A549 (cell line): Measurements from ENCODE around the gene CYSLTR2. TPM values are rescaled to one million over a fixed set of nuclear protein-coding genes. Genes with fewer than 3 reads are reported as not detected.

Experiments
- ATAC-seq, 2 experiments: fragments of 200-7000 bp in 1 of 2; fragments of >200 bp in 1 of 2; cut with Nextera tagmentation in 1 of 2; cut with Tn5 transposase in 1 of 2; 3 replicates each; pipeline versions ENCODE4 v1.8.0 to v1.9.1; 2018 to 2020; ENCODE audit warnings: mild to moderate bottlenecking in 1 of 2, moderate library complexity in 1 of 2
- CTCF ChIA-PET: fragments of 300-600 bp; sonication (Branson Sonifier 250); formaldehyde crosslinking; extraction: SDS; loops from one replicate; lab custom pipeline; 2021; ENCODE audit warnings: antibody characterized with exemption, inconsistent platforms; lab: Yijun Ruan, JAX
- POLR2A ChIA-PET: fragments of 350-600 bp; formaldehyde crosslinking; extraction: SDS; loops from one replicate; lab custom pipeline; 2021; ENCODE audit warnings: antibody characterized with exemption, inconsistent platforms; lab: Yijun Ruan, JAX
- DNase-seq, 2 experiments: peaks; one replicate each; pipeline versions ENCODE4 v3.0.0 to v3.0.0-alpha.2; 2011 to 2016; ENCODE audit warnings: low read depth in 1 of 2, low spot score in 1 of 2
- FAIRE-seq: peaks from 2 replicates; lab custom pipeline; 2011; peaks lifted over from hg19 to GRCh38; lab: Jason Lieb, UNC
- H3K27ac ChIP-seq, 2 experiments: fragments of >200 bp; sonication (Bioruptor Twin); formaldehyde crosslinking; 3 replicates each; pipeline ENCODE4 v1.5.1; 2016 to 2017
- H3K4me1 ChIP-seq: fragments of >200 bp; sonication (Bioruptor Twin); formaldehyde crosslinking; 3 replicates; pipeline ENCODE4 v1.6.1; 2016
- H3K4me2 ChIP-seq: fragments of >200 bp; sonication (Bioruptor Twin); formaldehyde crosslinking; 3 replicates; pipeline ENCODE4 v1.6.1; 2016
- H3K4me3 ChIP-seq: fragments of >200 bp; sonication (Bioruptor Twin); formaldehyde crosslinking; 3 replicates; pipeline ENCODE4 v1.5.1; 2016
- H3K9me3 ChIP-seq: fragments of >200 bp; sonication (Bioruptor Twin); formaldehyde crosslinking; 3 replicates; pipeline ENCODE4 v1.6.1; 2016
- ATOH8 ChIP-seq: fragments of 250-450 bp; sonication (Bioruptor Pico); IDR thresholded peaks from 2 replicates; pipeline ENCODE4 v1.5.0; 2020; ENCODE audit warnings: low read depth, mild to moderate bottlenecking, moderate library complexity
- BCL3 ChIP-seq: fragments of >200 bp; sonication (Bioruptor Twin); formaldehyde crosslinking; IDR thresholded peaks from 3 replicates; pipeline ENCODE4 v1.6.1; 2016
- CBX2 ChIP-seq: fragments of 200-600 bp; sonication (generic); IDR thresholded peaks from 2 replicates; pipeline ENCODE4 v1.6.1; 2016; ENCODE audit warnings: low read depth, mild to moderate bottlenecking, borderline replicate concordance
- CEBPB ChIP-seq, 2 experiments: fragments of >200 bp in 1 of 2; sonication (Bioruptor Twin) in 1 of 2; formaldehyde crosslinking in 1 of 2; IDR thresholded peaks; 2 replicates each; pipeline ENCODE4 v1.6.1; 2012 to 2016
- CHD4 ChIP-seq: fragments of 200-600 bp; sonication (generic); IDR thresholded peaks from 2 replicates; pipeline ENCODE4 v1.6.1; 2016; ENCODE audit warnings: antibody characterized with exemption, mild to moderate bottlenecking, borderline replicate concordance
- E2F6 ChIP-seq: IDR thresholded peaks from 2 replicates; pipeline ENCODE4 v1.6.1; 2012; ENCODE audit warnings: low read depth, borderline replicate concordance
- EHF ChIP-seq: fragments of 250-450 bp; sonication (Bioruptor Pico); IDR thresholded peaks from 2 replicates; pipeline ENCODE4 v1.5.0; 2020; ENCODE audit warnings: mild to moderate bottlenecking
- ELK1 ChIP-seq: fragments of 150-350 bp; IDR thresholded peaks from 2 replicates; pipeline ENCODE4 v1.6.1; 2014; ENCODE audit warnings: low read depth, mild to moderate bottlenecking, low read length
- FOSL2 ChIP-seq, 2 experiments: fragments of 450-650 bp in 1 of 2; fragments of >200 bp in 1 of 2; sonication (Bioruptor Twin) in 1 of 2; formaldehyde crosslinking; IDR thresholded peaks; 2 replicates each; pipeline versions ENCODE4 v1.5.0 to v1.6.1; 2016 to 2020; ENCODE audit warnings: mild to moderate bottlenecking in 1 of 2, moderate library complexity in 1 of 2
- GATA3 ChIP-seq: IDR thresholded peaks from 2 replicates; pipeline ENCODE4 v1.6.1; 2012; ENCODE audit warnings: borderline replicate concordance
- HEYL ChIP-seq: fragments of 250-450 bp; sonication (Bioruptor Pico); IDR thresholded peaks from 2 replicates; pipeline ENCODE4 v1.8.0; 2021; ENCODE audit warnings: mild to moderate bottlenecking, moderate library complexity
- HOXB13 ChIP-seq: fragments of 250-450 bp; sonication (Bioruptor Pico); IDR thresholded peaks from 2 replicates; pipeline ENCODE4 v1.5.0; 2020; ENCODE audit warnings: low read depth, mild to moderate bottlenecking, moderate library complexity
- HOXB5 ChIP-seq: fragments of 250-450 bp; sonication (Bioruptor Pico); IDR thresholded peaks from 2 replicates; pipeline ENCODE4 v1.5.0; 2020; ENCODE audit warnings: mild to moderate bottlenecking, moderate library complexity
- JUN ChIP-seq, 2 experiments: fragments of >200 bp; sonication (Bioruptor Twin); formaldehyde crosslinking; IDR thresholded peaks; 2 replicates in 1 of 2; 3 replicates in 1 of 2; pipeline ENCODE4 v1.6.1; 2016 to 2017
- KDM1A ChIP-seq: fragments of 200-600 bp; sonication (generic); IDR thresholded peaks from 2 replicates; pipeline ENCODE4 v1.6.1; 2016; ENCODE audit warnings: low read depth, mild to moderate bottlenecking
- MYC ChIP-seq: IDR thresholded peaks from 2 replicates; pipeline ENCODE4 v1.6.1; 2012; ENCODE audit warnings: mild to moderate bottlenecking, inconsistent platforms, low read length, improper control_type of control experiment, borderline replicate concordance
- NPAS2 ChIP-seq: fragments of 250-450 bp; sonication (Bioruptor Pico); IDR thresholded peaks from 2 replicates; pipeline ENCODE4 v1.8.0; 2022; ENCODE audit warnings: mild to moderate bottlenecking, moderate library complexity, borderline replicate concordance
- PHF8 ChIP-seq: fragments of 200-600 bp; sonication (generic); IDR thresholded peaks from 2 replicates; pipeline ENCODE4 v1.6.1; 2016; ENCODE audit warnings: low read depth, mild to moderate bottlenecking, antibody characterized with exemption, moderate library complexity, borderline replicate concordance
- POLR2A ChIP-seq: IDR thresholded peaks from 2 replicates; pipeline ENCODE4 v1.6.1; 2012; ENCODE audit warnings: mild to moderate bottlenecking, low read length
- RAD21 ChIP-seq, 2 experiments: fragments of >200 bp in 1 of 2; sonication (Bioruptor Twin) in 1 of 2; formaldehyde crosslinking in 1 of 2; IDR thresholded peaks in 1 of 2; conservative IDR thresholded peaks in 1 of 2; 2 replicates in 1 of 2; 3 replicates in 1 of 2; pipeline ENCODE4 v1.6.1; 2012 to 2018; ENCODE audit warnings: inconsistent platforms in 1 of 2
- RARB ChIP-seq: fragments of 250-450 bp; sonication (Bioruptor Pico); IDR thresholded peaks from 2 replicates; pipeline ENCODE4 v1.8.0; 2021; ENCODE audit warnings: mild to moderate bottlenecking, moderate library complexity
- RNF2 ChIP-seq: fragments of 200-600 bp; sonication (generic); IDR thresholded peaks from 2 replicates; pipeline ENCODE4 v1.6.1; 2016; ENCODE audit warnings: low read depth, mild to moderate bottlenecking, antibody characterized with exemption, moderate library complexity, borderline replicate concordance
- SMC3 ChIP-seq: fragments of >200 bp; sonication (Bioruptor Twin); formaldehyde crosslinking; IDR thresholded peaks from 3 replicates; pipeline ENCODE4 v1.6.1; 2018; ENCODE audit warnings: inconsistent platforms
- TP53 ChIP-seq: fragments of 250-450 bp; sonication (Bioruptor Pico); IDR thresholded peaks from 2 replicates; pipeline ENCODE4 v1.5.0; 2021; ENCODE audit warnings: mild to moderate bottlenecking, moderate library complexity
- ZFP36 ChIP-seq: fragments of 450-650 bp; IDR thresholded peaks from 2 replicates; pipeline ENCODE4 v1.6.1; 2014; ENCODE audit warnings: borderline replicate concordance; ENCODE audit not compliant: partially characterized antibody
- WGBS: methylation state at CpG from one replicate; pipeline ENCODE4 v1.1.6; 2017; ENCODE audit errors: missing lambda C conversion rate; 5-methylcytosine and 5-hydroxymethylcytosine counted together
- polyA plus RNA-seq, 4 experiments: library from polyadenylated mRNA; depleted of rRNA in 3 of 4; stranded (reverse); fragments of >200 nt; fragmentation: RNase III in 1 of 4; extraction: RNeasy Plus Mini Kit Qiagen cat#74134 plus additional on column Dnase treatment in 1 of 4; gene quantifications; 2 replicates in 3 of 4; 3 replicates in 1 of 4; pipeline ENCODE4 v1.2.3, GENCODE V29; 2011 to 2017

CYSLTR2 gene
- polyA plus RNA-seq, 2 of the 4 experiments (the other 2 are of a cell fraction): not detected

- Histone ChIP-seq H3K27ac (no peak overlapping the region), H3K4me3 (no peak overlapping the region), H3K4me1 (no peaks in the 10 kb centered on the region)
- 54% methylated on average over 2 of the region's 2 CpGs for WGBS
- TF ChIP-seq ELK1 (no peak), E2F6 (no peak), CHD4 (no peak), ZFP36 (no peak), RNF2 (no peak), BCL3 (no peak), RARB (CRISPR knock-in tag) (no peak), SMC3 (no peak), ATOH8 (no peak), GATA3 (no peak), EHF (no peak)
- TF ChIP-seq, all 56 proteins: peak for 0
- Histone ChIP-seq H3K9me3 (no peaks in the 10 kb centered on the region), H3K4me2 (no peak overlapping the region)
- DNase-seq (no peak), ATAC-seq (no peak), FAIRE-seq (no peak)
- POLR2A ChIA-PET: no interaction called here
- CTCF ChIA-PET: interaction anchor here (0.8 to 0.9 kb wide), 2 partner anchors 10 to 24 kb away, joined by 3 read pairs; no protein-coding TSS in a partner anchor
Observed at GRCh38 chr13:48626726-48627451, 26.8 kb upstream of the CYSLTR2 start.

- DNase-seq: no peak
- 47% methylated on average over 4 of the region's 4 CpGs for WGBS
- no peak overlapping the region for H3K4me2 ChIP-seq
- H3K4me1 ChIP-seq: no peaks in the 10 kb centered on the region
- no peak for TF ChIP-seq JUN (IDR thresholded peaks at IDR 0.05)
- TF ChIP-seq CEBPB (IDR thresholded peaks at IDR 0.05): no peak
- no peak for TF ChIP-seq POLR2A
- TF ChIP-seq HEYL: no peak
- TF ChIP-seq SMC3: no peak
- TF ChIP-seq HOXB5 (CRISPR knock-in tag): no peak
- TF ChIP-seq GATA3: no peak
- TF ChIP-seq RARB (CRISPR knock-in tag): no peak
- no peak for TF ChIP-seq NPAS2 (CRISPR knock-in tag)
- TF ChIP-seq KDM1A: no peak
- TF ChIP-seq E2F6: no peak
- ChIA-PET CTCF (interaction anchor here (1.4 kb wide), 1 partner anchor 14 kb away, joined by 3 read pairs; no protein-coding TSS in a partner anchor), POLR2A (no interaction called here)
- H3K9me3 ChIP-seq: no peaks in the 10 kb centered on the region
- H3K4me3 ChIP-seq: no peak overlapping the region
- H3K27ac ChIP-seq: no peak overlapping the region
- no peak for FAIRE-seq
- no peak for ATAC-seq
Observed at GRCh38 chr13:48629277-48629676, 24.5 kb upstream of the CYSLTR2 start.

GRCh38 chr13:48630291-48630690, 23.4 kb upstream of the CYSLTR2 start:
- H3K9me3 ChIP-seq: no peaks in the 10 kb centered on the region
- FAIRE-seq (no peak), ATAC-seq (no peak), DNase-seq (no peak)
- CTCF ChIA-PET: no interaction called here
- no peak overlapping the region for H3K4me2 ChIP-seq
- no peak overlapping the region for H3K27ac ChIP-seq
- H3K4me3 ChIP-seq: no peak overlapping the region
- 55% methylated on average over 1 of the region's 1 CpG for WGBS
- POLR2A ChIA-PET: no interaction called here
- no peaks in the 10 kb centered on the region for H3K4me1 ChIP-seq
- TF ChIP-seq TP53 (CRISPR knock-in tag) (no peak), PHF8 (no peak), ZFP36 (no peak), CBX2 (no peak), MYC (no peak), HOXB13 (no peak), HOXB5 (CRISPR knock-in tag) (no peak), GATA3 (no peak), FOSL2 (IDR thresholded peaks at IDR 0.05) (no peak), FOSL2 (CRISPR knock-in tag; IDR thresholded peaks at IDR 0.05) (no peak), RAD21 (conservative IDR thresholded peaks at IDR 0.05 in 1 of 2, IDR thresholded peaks at IDR 0.05 in 1 of 2) (no peak), BCL3 (no peak)
